Spleen (tissue), 11 donors: ENCODE measurements around the gene ADAM8. TPM values are rescaled to one million over a fixed set of nuclear protein-coding genes. Genes with fewer than 3 reads are reported as not detected.
A peak's percentile ranks its signal among the peaks of the same experiment; 100 is the strongest.
"Not testable (repeated sequence)": the region's sequence is repeated elsewhere in the genome, so short reads cannot be mapped to it uniquely, and the experiment has no call there.

Experiments
- DNase-seq: peaks from one replicate; pipeline ENCODE4 v3.0.0-alpha.2; 2020
- H3K27ac ChIP-seq, 8 donors: fragments of 200-600 bp; sonication (generic) in 7 of 8; 1 replicate in 4 of 8; 2 replicates in 4 of 8; pipeline versions ENCODE4 v1.5.0 to v1.8.0; 2016 to 2021; ENCODE audit warnings: inconsistent platforms in 4 of 8, mild to moderate bottlenecking in 4 of 8, moderate library complexity in 1 of 8
- H3K27me3 ChIP-seq, 7 donors: fragments of 200-600 bp; sonication (generic) in 6 of 7; replicated peaks in 1 of 7; 1 replicate in 4 of 7; 2 replicates in 3 of 7; pipeline versions ENCODE4 v1.5.0 to v1.8.0; 2016 to 2021; ENCODE audit warnings: inconsistent platforms in 3 of 7, mild to moderate bottlenecking in 1 of 7
- H3K36me3 ChIP-seq, 6 donors: fragments of 200-600 bp; sonication (generic) in 5 of 6; 1 replicate in 4 of 6; 2 replicates in 2 of 6; pipeline versions ENCODE4 v1.5.0 to v1.8.0; 2016 to 2021; ENCODE audit warnings: inconsistent platforms in 2 of 6
- H3K4me1 ChIP-seq, 6 donors: fragments of 200-600 bp; sonication (generic) in 5 of 6; 1 replicate in 3 of 6; 2 replicates in 3 of 6; pipeline versions ENCODE4 v1.5.0 to v1.8.0; 2016 to 2021; ENCODE audit warnings: inconsistent platforms in 3 of 6
- H3K4me3 ChIP-seq, 8 donors: fragments of 200-600 bp; sonication (generic) in 7 of 8; 1 replicate in 4 of 8; 2 replicates in 4 of 8; pipeline versions ENCODE4 v1.5.0 to v1.8.0; 2016 to 2021; ENCODE audit warnings: inconsistent platforms in 4 of 8, mild to moderate bottlenecking in 4 of 8, moderate library complexity in 2 of 8
- H3K9me3 ChIP-seq, 8 donors: fragments of 200-600 bp; sonication (generic) in 7 of 8; 1 replicate in 4 of 8; 2 replicates in 4 of 8; pipeline versions ENCODE4 v1.5.0 to v1.8.0; 2016 to 2021; ENCODE audit warnings: inconsistent platforms in 4 of 8
- POLR2A ChIP-seq, 3 donors: fragments of 450-650 bp; IDR thresholded peaks; one replicate each; pipeline ENCODE4 v1.5.1; 2017; ENCODE audit warnings: antibody characterized with exemption in 3 of 3, mild to moderate bottlenecking in 1 of 3
- POLR2AphosphoS5 ChIP-seq, 3 donors: sonication (generic); formaldehyde crosslinking; IDR thresholded peaks; one replicate each; pipeline ENCODE4 v1.5.1; 2017; ENCODE audit warnings: antibody characterized with exemption in 3 of 3
- WGBS, 5 donors: extraction: QIAGEN DNeasy Blood & Tissue Kit in 3 of 5; methylation state at CpG; one replicate each; pipeline versions ENCODE4 v1.1.5 to v1.1.7; 2013 to 2018; 5-methylcytosine and 5-hydroxymethylcytosine counted together
- intact Hi-C: fragments of 100-400 bp; cut with DNase I; formaldehyde crosslinking; loops from one replicate; pipeline ENCODE4 v1.15.0; 2023; ENCODE audit warnings: low total_unique reads
- polyA plus RNA-seq, 3 donors: library from polyadenylated mRNA; stranded (reverse); fragments of 200-250 nt; gene quantifications; one replicate each; pipeline ENCODE4 v1.2.1, GENCODE V29; 2013
- total RNA-seq, 7 donors: library from RNA; depleted of rRNA in 3 of 7; stranded (reverse); fragments of >200 nt in 3 of 7; fragmentation: NEBNext Ultra II Directional in 4 of 7; extraction: Animal tissue kit (Norgen Biotek cat#: 25700) in 4 of 7; gene quantifications; one replicate each; pipeline versions ENCODE4 v1.1.0 to v1.2.1, GENCODE V29; 2016 to 2021
- TF ChIP-seq, protein P1 (sequence below), 11 experiments: fragments of 200-600 bp in 7 of 11; fragments of 450-650 bp in 4 of 11; sonication (generic) in 4 of 11; IDR thresholded peaks in 8 of 11; conservative IDR thresholded peaks in 3 of 11; 1 replicate in 7 of 11; 2 replicates in 4 of 11; pipeline versions ENCODE4 v1.4.0 to v1.8.0; 2016 to 2021; ENCODE audit warnings: antibody characterized with exemption in 11 of 11, inconsistent platforms in 4 of 11, mild to moderate bottlenecking in 1 of 11
- donor health status: healthy with polysubstance abuse.
- donor health status: DM: no; HTN: no; CAD: no; lungs with moderate emphysema.
- donor health status: DM: no; HTN: no; CAD: no.
- donor health status: Bipolar disorder and iron deficiency.
- donor health status: healthy.
- donor health status: DM: no; HTN: no; CAD: no.
- donor health status: DM: yes; HTN: yes; CAD: no.

Gene ADAM8
- total and polyA plus RNA-seq, 10 donors: 10.1 to 177 (median 67.8) TPM

DNA sequence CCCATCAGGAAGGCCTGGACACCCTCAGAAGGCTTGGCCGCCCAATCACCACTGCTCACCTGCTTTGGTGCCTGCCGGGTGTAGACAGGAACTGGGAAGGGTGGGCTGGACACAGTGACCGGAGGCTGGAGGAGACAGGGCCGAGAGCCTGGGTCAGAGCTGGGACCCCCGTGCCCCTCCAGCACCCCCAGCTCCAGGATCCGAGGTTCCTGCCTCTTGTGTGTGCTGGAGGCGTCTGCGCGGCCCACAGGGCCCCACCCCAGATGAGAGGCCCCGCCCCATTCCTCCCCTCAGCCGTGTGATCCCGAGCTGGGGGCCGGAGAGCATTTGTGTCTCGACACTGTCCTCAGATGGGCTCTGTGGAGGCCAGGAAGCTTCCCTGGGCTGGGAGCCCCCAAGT, 9.4 kb downstream of the ADAM8 start:
- Histone ChIP-seq H3K27ac (no peak overlapping the region), H3K9me3 (no peaks in the 10 kb centered on the region), H3K27me3 (no peaks in the 10 kb centered on the region), H3K4me1 (peaks cover 0 to 37% (median 19%) of the 10 kb centered on the region in 6 donors), H3K4me3 (no peak overlapping the region), H3K36me3 (peaks cover 0 to 83% (median 54%) of the 10 kb centered on the region in 6 donors)
- TF ChIP-seq, protein P1, sequence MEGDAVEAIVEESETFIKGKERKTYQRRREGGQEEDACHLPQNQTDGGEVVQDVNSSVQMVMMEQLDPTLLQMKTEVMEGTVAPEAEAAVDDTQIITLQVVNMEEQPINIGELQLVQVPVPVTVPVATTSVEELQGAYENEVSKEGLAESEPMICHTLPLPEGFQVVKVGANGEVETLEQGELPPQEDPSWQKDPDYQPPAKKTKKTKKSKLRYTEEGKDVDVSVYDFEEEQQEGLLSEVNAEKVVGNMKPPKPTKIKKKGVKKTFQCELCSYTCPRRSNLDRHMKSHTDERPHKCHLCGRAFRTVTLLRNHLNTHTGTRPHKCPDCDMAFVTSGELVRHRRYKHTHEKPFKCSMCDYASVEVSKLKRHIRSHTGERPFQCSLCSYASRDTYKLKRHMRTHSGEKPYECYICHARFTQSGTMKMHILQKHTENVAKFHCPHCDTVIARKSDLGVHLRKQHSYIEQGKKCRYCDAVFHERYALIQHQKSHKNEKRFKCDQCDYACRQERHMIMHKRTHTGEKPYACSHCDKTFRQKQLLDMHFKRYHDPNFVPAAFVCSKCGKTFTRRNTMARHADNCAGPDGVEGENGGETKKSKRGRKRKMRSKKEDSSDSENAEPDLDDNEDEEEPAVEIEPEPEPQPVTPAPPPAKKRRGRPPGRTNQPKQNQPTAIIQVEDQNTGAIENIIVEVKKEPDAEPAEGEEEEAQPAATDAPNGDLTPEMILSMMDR (IDR thresholded peaks at IDR 0.05 in 8 of 11, conservative IDR thresholded peaks at IDR 0.05 in 3 of 11): no peak
- no peak for TF ChIP-seq POLR2A (IDR thresholded peaks at IDR 0.05)
- no peak for TF ChIP-seq POLR2AphosphoS5 (IDR thresholded peaks at IDR 0.05)
- 73 to 90% (median 87%) methylated on average over 9 to 14 of the region's 14 CpGs for WGBS, 5 donors
- intact Hi-C loops: no loop called here
- DNase-seq: no peak

DNA sequence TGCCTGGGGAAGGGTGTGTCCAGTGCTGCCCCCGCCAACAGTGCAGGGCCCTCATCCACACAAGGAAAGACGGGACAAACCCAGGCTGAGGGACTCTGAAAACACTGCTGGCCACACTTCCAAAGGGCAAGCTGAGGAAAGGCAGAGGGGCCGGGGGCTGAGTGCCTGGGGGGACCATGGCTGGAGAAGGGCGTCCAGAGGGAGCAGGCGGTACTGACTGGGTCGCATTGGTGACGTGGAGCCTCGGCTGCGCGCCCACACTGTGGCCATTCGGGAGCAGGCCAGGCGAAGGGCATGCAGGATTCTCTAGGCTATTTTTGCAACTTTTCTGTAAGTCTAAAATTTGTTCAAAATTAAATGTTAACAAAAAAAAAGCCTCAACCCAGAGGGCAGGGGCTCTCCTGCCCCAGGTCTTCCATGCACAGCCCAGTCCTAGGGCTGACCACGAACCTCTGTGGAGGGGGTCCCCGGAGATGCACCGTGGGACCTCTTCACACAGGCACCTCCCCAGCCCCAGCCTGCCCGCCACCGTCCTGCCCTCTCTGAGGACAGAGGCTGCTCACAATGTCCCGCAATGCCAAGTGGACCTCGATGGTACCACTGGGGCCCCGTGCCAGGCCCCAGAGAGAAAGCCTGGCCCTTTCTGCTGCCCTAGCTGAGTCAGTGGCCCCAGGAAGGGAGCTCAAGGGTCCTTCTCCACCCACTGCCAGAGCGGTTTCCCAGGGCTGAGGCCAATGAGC, 10.4 kb downstream of the ADAM8 start:
- 89 to 94% (median 93%) methylated on average over 18 to 21 of the region's 21 CpGs for WGBS, 5 donors
- no peak overlapping the region for H3K27ac ChIP-seq
- no peaks in the 10 kb centered on the region for H3K9me3 ChIP-seq
- H3K36me3 ChIP-seq: peaks cover 0 to 73% (median 46%) of the 10 kb centered on the region in 6 donors
- intact Hi-C loops: no loop called here
- H3K4me3 ChIP-seq: no peak overlapping the region
- peak in 1 of 3 donors; percentile 14 for TF ChIP-seq POLR2AphosphoS5 (IDR thresholded peaks at IDR 0.05)
- TF ChIP-seq, protein P1 (IDR thresholded peaks at IDR 0.05 in 8 of 11, conservative IDR thresholded peaks at IDR 0.05 in 3 of 11): no peak
- DNase-seq: no peak
- H3K4me1 ChIP-seq: peaks cover 0 to 45% (median 24%) of the 10 kb centered on the region in 6 donors
- no peaks in the 10 kb centered on the region for H3K27me3 ChIP-seq

DNA sequence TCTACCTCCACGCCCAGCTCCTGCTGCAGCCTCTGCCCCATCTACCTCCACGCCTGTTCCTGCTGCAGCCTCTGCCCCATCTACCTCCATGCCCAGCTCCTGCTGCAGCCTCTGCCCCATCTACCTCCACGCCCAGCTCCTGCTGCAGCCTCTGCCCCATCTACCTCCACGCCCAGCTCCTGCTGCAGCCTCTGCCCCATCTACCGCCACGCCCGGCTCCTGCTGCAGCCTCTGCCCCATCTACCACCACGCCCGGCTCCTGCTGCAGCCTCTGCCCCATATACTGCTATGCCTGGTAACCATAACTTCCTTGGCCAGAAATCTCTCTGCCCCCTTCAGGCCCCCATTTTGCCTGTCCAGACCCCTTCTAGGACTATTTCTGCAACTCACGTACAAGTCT, 11.6 kb downstream of the ADAM8 start:
- WGBS, 5 donors: 69 to 89% (median 86%) methylated on average over 9 to 10 of the region's 10 CpGs
- H3K4me3 ChIP-seq, H3K9me3 ChIP-seq, H3K27me3 ChIP-seq, DNase-seq, intact Hi-C loops: not testable (repeated sequence)
- Histone ChIP-seq H3K27ac (peak overlapping the region in 2 of 8 donors; percentile 23 to 65), H3K36me3 (peaks cover 0 to 61% (median 35%) of the 10 kb centered on the region in 6 donors), H3K4me1 (peaks cover 0 to 56% (median 35%) of the 10 kb centered on the region in 6 donors)

DNA sequence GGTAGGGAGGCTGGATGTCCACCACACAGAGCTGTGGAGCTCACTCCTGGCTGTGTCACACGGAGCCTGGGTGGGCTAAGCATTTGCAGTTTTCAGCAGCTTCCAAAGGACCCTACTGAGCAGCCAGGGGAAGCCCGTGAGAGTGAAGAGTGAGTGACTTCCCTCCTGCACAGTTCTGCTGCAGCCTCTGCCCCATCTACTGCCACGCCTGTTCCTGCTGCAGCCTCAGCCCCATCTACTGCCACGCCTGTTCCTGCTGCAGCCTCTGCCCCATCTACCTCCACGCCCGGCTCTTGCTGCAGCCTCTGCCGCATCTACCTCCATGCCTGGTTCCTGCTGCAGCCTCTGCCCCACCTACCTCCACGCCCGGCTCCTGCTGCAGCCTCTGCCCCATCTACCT, 12.2 kb downstream of the ADAM8 start:
- H3K4me1 ChIP-seq: peaks cover 5 to 62% (median 41%) of the 10 kb centered on the region in 6 donors
- H3K4me3 ChIP-seq: peak overlapping the region in 1 of 8 donors; percentile 2
- intact Hi-C loops: no loop called here

DNA sequence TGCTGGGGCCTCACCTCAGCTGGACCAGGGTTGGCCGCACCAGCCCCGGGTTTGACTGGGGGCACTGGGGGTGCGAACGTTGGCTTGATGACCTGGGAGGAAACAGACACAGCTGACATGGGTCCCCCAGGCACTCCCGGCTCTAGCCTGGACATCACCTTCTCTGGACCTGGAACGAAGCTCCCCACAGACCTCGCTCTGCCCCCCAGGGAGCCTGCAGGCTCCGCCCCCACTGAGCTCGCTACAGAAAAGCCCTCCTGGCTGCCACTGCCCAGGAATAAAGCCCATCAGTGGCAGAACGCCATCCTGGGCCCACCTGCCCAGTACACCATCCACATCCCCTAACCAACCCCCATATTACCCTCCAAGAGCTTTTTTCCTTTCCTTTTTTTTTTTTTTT, 13.0 kb downstream of the ADAM8 start:
- TF ChIP-seq POLR2AphosphoS5 (IDR thresholded peaks at IDR 0.05): peak in 1 of 3 donors; percentile 30
- TF ChIP-seq, protein P1 (IDR thresholded peaks at IDR 0.05 in 8 of 11, conservative IDR thresholded peaks at IDR 0.05 in 3 of 11): no peak
- H3K36me3 ChIP-seq: peaks cover 0 to 47% (median 21%) of the 10 kb centered on the region in 6 donors
- intact Hi-C loops: no loop called here
- H3K27ac ChIP-seq: no peak overlapping the region
- H3K4me1 ChIP-seq: peaks cover 13 to 70% (median 49%) of the 10 kb centered on the region in 6 donors
- no peak for DNase-seq
- H3K4me3 ChIP-seq: no peak overlapping the region
- H3K9me3 ChIP-seq: no peaks in the 10 kb centered on the region
- 85 to 93% (median 89%) methylated on average over 4 to 10 of the region's 10 CpGs for WGBS, 5 donors
- H3K27me3 ChIP-seq: no peaks in the 10 kb centered on the region

More for the DNA sequence above, 12.2 kb downstream of the ADAM8 start:
- H3K9me3 ChIP-seq: no peaks in the 10 kb centered on the region
- no peak for DNase-seq
- H3K27ac ChIP-seq: peak overlapping the region in 4 of 8 donors; percentile 15 to 65 (median 46)
- peaks cover 0 to 55% (median 29%) of the 10 kb centered on the region in 6 donors for H3K36me3 ChIP-seq
- 40 to 59% (median 52%) methylated on average over 6 to 9 of the region's 9 CpGs for WGBS, 5 donors
- no peaks in the 10 kb centered on the region for H3K27me3 ChIP-seq
- TF ChIP-seq POLR2A (IDR thresholded peaks at IDR 0.05) (no peak), POLR2AphosphoS5 (IDR thresholded peaks at IDR 0.05) (peak in 1 of 3 donors; percentile 31)
